ENCODE data around the gene TMEM235.

TMEM235 gene

DNA sequence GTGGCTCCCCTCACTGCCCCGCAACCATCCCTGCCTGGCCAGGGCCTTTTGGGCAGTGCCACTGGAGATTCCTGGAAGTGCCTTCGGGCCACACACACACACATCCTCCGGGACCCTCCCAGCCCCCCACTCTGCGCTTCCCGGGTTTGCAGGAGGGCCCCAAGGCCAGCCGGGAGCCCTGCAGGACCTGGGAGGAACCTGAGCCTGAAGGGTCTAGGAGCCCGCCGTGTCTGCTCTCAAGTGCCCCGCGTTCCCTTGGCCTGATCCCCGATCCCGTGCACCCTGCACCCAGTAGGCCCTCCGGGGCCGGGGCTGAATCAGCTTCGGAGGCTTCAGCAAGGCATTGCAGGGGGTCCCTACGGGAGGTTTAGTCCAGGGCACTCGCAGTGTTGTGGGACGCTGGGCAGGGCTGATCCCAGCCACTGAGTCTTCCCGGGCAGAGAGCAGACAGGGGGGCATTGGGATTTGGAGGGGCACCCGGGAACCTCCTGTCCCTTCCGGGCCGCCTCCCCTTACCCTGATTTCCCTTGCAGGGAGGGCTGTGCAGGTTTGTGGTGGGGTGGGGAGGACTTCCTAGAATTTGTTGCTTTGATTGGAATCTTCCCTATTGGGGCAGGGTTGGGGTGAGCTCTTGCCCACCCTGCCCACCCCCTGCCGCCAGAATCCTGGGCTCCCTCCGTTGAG lies 36.9 kb downstream of the TMEM235 start:
- ChIA-PET POLR2A (no interaction called here), CTCF (interaction anchor here (1.0 to 1.5 kb wide), 3 partner anchors 11 to 183 kb away, joined by 4 to 5 read pairs (median 5); no protein-coding TSS in a partner anchor)
- TF ChIP-seq, protein P1, sequence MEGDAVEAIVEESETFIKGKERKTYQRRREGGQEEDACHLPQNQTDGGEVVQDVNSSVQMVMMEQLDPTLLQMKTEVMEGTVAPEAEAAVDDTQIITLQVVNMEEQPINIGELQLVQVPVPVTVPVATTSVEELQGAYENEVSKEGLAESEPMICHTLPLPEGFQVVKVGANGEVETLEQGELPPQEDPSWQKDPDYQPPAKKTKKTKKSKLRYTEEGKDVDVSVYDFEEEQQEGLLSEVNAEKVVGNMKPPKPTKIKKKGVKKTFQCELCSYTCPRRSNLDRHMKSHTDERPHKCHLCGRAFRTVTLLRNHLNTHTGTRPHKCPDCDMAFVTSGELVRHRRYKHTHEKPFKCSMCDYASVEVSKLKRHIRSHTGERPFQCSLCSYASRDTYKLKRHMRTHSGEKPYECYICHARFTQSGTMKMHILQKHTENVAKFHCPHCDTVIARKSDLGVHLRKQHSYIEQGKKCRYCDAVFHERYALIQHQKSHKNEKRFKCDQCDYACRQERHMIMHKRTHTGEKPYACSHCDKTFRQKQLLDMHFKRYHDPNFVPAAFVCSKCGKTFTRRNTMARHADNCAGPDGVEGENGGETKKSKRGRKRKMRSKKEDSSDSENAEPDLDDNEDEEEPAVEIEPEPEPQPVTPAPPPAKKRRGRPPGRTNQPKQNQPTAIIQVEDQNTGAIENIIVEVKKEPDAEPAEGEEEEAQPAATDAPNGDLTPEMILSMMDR (IDR thresholded peaks at IDR 0.05; ENCODE audit: control extremely low read depth, extremely low read depth, low read depth, missing control alignments): no peak
- DNase-seq (ENCODE audit: extremely low spot score): no peak

- CTCF ChIA-PET: interaction anchor here (0.9 to 1.5 kb wide), 4 partner anchors 12 to 184 kb away, joined by 3 to 5 read pairs (median 4); no protein-coding TSS in a partner anchor
- TF ChIP-seq, protein P1 (IDR thresholded peaks at IDR 0.05; ENCODE audit: control extremely low read depth, extremely low read depth, low read depth, missing control alignments): no peak
- POLR2A ChIA-PET: no interaction called here
- no peak for DNase-seq (ENCODE audit: extremely low spot score)
Measured at GRCh38 chr17:78268951-78269905, 37.8 kb downstream of the TMEM235 start.

DNA sequence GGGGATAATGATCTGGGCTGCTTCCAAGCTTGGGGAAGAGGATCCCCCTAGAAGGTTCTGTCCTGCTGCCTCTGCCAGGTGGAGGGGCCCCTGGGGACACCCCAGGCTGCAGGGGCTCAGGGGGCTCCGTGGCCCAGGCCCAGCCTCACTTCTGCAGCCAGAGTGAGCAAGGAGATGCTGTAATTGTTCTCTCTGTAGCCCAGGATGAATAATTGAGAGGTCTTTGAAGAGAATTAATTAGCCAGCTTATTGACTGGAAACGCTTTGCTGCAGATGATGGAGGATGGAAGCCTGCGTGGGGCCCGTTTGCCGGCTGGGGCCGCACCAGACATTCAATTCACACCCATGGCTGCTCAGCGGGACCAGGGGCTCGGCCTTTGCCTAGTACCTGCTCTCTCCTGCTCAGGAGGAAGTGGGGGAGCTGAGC lies 38.5 kb downstream of the TMEM235 start:
- TF ChIP-seq, protein P1 (IDR thresholded peaks at IDR 0.05; ENCODE audit: control extremely low read depth, extremely low read depth, low read depth, missing control alignments): no peak
- CTCF ChIA-PET: interaction anchor here (0.7 to 1.5 kb wide), 3 partner anchors 19 to 176 kb away, joined by 3 to 7 read pairs (median 3); no protein-coding TSS in a partner anchor
- POLR2A ChIA-PET: no interaction called here
- DNase-seq (ENCODE audit: extremely low spot score): no peak

DNA sequence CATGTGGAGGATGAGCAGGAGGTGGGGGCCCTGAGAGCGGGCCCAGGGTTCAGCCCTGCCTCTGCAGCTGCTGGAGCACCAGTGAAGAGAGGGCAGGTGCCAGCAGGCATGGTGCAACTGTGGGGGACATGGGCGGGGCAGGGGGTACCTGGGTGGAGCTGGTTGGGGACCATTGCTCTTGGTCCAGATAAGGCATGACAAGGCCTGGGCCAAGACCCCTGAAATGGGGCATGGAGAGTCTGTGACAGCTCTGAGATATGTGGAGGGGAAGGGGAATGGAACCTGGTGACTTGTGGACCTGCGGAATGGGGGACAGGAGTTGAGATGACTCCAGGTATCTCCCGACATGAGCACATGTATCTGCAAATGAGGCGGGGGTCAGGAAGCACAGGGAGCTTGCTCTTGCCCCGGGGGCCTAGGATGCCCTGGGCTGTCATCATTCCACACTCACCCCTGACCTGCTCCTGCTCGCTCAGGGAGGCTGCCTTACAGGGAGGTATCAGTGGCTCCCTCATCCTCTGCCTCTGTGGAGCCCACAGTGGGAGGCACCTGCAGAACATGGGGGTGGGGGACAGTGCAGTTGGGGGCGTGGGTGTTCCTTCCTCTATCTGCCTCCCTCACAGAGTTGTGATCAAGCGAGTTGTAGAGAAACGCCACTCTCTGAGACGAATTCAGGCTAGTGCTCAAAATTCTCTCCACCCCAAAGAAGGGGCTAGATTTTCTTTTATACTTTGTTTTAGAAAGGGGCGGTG lies 40.2 kb downstream of the TMEM235 start:
- TF ChIP-seq, protein P1 (IDR thresholded peaks at IDR 0.05; ENCODE audit: control extremely low read depth, extremely low read depth, low read depth, missing control alignments): no peak
- CTCF ChIA-PET: interaction anchor here (0.9 to 1.7 kb wide), 5 partner anchors 14 to 34 kb away, joined by 3 to 7 read pairs (median 4); no protein-coding TSS in a partner anchor
- DNase-seq (ENCODE audit: extremely low spot score): no peak

DNA sequence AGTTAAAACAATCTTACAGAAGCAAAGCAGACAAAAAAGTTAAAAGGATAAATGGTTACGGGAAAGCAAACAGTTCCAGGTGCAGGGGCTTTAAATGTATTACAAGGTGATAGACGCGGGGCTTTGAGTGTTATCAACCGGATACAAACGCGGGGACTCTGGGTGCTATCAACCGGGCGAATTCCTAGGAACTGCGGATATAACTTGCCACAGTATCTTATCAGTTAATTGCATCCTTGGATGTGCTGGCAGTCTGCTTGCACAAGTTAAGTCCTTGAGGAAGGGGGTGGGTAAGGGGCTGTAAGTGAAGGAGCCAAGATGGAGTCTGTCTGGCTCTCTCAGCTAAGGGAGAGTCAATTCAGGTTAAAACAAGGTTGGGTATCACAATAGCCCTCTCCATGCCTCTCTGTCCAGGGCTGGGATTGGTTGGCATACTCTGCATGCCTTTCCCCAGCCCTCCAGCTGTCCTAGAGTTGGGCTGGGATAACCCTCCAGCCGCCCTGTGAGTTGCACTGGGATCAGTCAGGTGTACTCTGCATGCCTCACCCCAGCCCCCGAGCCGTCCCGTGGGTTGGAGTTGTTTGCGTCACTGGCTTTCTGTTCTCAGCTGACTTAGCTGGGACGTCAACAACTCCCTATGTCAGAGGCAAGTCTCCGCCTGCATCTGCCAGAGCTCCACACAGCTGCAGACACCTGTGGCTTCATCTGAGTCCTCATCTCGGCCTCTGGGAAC lies 40.9 kb downstream of the TMEM235 start:
- POLR2A ChIA-PET: no interaction called here
- TF ChIP-seq, protein P1 (IDR thresholded peaks at IDR 0.05; ENCODE audit: control extremely low read depth, extremely low read depth, low read depth, missing control alignments): no peak
- CTCF ChIA-PET: interaction anchor here (1.0 to 1.7 kb wide), 4 partner anchors 16 to 33 kb away, joined by 3 to 5 read pairs (median 4); no protein-coding TSS in a partner anchor
- DNase-seq (ENCODE audit: extremely low spot score): no peak

More for the DNA sequence above, 40.2 kb downstream of the TMEM235 start:
- POLR2A ChIA-PET: no interaction called here

Data from GM10248 (cell line).